ENCODE results near the gene ATG4C.

ATG4C gene

DNA sequence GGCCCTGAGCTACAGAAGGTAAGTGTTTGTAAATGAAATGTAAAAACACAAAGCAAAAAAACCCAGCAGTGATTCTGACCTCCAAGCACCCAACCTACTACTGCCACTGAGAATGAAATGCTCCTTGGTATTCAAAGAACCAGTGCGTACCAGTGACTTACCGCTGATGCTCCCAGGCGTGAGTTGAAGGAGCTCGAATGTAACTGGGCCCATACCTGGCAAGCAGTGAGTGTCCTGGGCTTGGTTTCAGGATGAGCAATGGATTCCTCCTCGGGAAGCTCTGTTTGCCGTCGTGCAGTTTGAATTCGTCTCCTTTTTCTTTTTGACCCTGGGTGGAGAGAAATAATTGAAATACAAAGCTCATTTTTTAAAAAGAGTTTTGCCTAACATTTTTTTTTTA is 121.9 kb downstream of the ATG4C start:
- DNase-seq = no peak

DNA sequence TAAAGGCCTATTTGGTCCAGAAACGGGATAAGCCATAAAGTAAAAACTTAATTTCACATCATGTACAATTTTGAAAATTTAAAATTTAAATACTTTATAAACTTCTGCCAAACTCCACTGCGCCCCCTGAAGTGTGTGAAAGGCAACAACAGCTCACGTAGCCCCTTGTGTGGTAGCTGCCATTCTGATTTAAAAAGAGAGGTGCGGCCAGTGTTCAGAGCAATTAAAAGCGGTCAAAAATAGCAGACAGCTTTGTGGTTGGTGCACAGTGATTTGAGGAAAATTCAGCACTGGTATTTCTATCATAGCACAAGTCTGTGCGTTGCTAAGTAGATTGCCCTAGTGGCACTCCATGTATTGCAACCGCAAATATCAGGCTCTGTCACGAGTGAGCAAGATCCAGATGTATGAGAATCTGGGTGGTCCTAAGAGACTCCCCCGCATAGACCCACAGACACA is 122.5 kb downstream of the ATG4C start:
- no peak for DNase-seq

DNA sequence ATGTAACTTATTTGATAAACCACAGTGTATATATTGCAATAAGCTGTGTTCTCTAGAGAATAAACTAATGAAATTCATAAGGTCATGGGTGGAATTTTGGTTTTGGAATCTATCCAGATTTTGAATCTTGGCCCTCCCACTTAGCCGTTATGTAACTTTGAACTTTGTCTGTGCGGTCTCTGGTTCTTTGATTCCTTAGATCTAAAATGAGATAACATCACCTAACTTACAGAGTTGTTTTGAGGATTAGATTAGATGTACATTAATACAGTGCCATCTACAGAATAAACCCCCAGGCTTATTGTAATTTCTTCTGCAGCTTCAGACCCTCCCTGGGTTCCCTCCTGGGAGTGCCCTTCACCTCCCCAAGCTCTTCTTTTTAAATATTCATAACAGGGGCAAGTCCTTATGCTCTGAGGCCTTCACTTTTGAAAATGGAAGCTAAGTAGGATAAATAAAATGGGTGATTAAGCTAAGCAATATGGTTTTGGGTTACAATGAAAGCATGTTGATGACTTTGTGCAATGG is 124.3 kb downstream of the ATG4C start:
- no peak for DNase-seq

- DNase-seq = no peak
These were observed 128.2 kb downstream of the ATG4C start for GRCh38 chr1:62912028-62912638.

Measured in NCI-H1436 (cell line).